Fibroblast of skin of left biceps (primary cell): ENCODE results near the gene PDZD2.

Source experiments
- DNase-seq, 2 experiments: peaks; one replicate each; pipeline ENCODE4 v3.0.0-alpha.2; 2013; ENCODE audit warnings: low read depth in 2 of 2

The PDZD2 gene

GRCh38 chr5:31638345-31638744 is 586 bp upstream of the PDZD2 start:
- no peak for DNase-seq

DNA sequence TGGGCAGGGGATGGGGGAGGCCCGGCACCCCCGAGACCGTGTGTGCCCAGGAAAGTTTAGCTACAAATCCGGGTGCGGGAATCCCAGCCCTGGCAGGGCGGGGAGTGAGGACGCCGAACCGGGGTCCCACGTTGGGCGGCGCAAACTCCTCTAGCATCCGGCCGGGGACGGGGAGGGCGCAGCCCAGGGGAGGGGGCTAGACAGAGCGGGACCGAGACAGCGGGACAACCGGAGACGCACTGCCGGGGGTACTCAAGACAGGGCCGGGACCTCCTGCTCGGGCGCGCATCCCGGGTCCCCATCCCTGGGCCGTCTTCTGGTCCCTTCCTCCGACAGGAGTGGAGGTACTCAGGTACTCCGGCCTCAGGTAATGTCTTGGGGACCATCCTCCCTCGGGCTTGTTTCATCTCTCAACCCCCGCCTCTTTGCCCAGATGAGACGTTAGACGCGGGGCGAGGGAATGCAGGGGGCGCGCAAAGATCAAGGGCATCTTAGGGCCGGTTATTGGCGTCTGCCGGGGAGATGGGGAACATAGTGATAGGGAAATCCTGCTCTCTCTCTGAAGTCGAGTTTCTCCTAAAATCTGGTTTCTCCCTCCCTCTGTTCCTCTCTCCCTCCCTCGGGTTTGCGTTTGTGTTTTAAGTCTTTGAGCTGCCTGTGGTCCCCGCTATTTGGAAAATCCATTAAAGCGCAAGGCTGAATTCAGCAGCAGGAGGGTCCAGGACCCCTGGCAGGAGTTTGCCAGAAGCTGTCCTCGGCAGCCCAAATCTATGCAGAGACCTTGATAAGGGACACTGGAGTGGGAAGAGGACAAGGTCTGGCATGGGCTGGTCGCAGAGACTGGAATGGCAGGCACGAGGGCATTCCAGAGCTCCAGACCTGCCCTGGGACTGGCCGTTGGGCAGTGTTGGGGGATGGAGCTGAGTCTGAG is 815 bp downstream of the PDZD2 start:
- no peak for DNase-seq

- no peak for DNase-seq
Measured at GRCh38 chr5:31640573-31640972, 1.6 kb downstream of the PDZD2 start.

- DNase-seq, result no peak
Measured at GRCh38 chr5:31641059-31641458, 2.1 kb downstream of the PDZD2 start.

DNA sequence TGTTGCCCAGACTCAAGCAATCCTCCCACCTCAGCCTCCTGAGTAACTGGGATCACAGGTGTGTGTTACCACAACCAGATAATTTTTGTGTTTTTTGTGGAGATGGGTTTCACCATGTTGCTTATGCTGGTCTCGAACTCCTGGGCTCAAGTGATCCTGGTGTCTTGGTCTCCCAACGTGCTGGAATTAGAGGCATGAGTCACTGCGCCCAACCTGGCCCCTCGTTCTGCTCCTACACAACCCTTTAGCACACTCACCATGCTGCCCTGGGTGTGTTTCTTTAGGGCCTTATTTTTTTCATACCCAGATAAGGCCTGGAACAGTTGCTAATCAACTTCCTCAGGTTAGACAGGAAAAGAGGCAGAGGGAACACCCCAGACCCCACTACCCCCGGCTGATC is 2.6 kb downstream of the PDZD2 start:
- no peak for DNase-seq

- DNase-seq, result no peak
Measured at GRCh38 chr5:31645420-31646081, 6.6 kb downstream of the PDZD2 start.

GRCh38 chr5:31648326-31648725 is 9.4 kb downstream of the PDZD2 start:
- no peak for DNase-seq

GRCh38 chr5:31651241-31651640 is 12.3 kb downstream of the PDZD2 start:
- DNase-seq, result no peak

DNA sequence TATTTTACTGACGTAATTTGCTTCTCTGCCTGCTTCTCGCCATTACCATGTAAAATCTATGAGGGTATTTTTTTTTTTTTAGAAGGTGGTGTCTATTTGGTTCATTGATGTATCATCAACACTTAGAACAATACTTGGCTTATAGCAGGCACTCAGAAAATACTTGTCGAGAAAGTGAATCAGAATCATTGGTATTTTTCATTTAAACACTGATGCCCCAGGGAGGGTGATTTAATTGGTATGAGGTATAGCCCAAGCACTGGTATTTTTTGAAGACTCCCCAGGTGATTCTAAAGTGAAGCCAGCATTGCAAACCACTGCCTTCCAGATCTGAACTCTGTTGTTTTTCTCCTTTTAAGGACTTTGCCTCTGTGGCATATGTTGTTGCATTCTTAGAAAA is 16.6 kb downstream of the PDZD2 start:
- DNase-seq, result no peak

GRCh38 chr5:31656806-31657205 is 17.9 kb downstream of the PDZD2 start:
- DNase-seq, result no peak

DNA sequence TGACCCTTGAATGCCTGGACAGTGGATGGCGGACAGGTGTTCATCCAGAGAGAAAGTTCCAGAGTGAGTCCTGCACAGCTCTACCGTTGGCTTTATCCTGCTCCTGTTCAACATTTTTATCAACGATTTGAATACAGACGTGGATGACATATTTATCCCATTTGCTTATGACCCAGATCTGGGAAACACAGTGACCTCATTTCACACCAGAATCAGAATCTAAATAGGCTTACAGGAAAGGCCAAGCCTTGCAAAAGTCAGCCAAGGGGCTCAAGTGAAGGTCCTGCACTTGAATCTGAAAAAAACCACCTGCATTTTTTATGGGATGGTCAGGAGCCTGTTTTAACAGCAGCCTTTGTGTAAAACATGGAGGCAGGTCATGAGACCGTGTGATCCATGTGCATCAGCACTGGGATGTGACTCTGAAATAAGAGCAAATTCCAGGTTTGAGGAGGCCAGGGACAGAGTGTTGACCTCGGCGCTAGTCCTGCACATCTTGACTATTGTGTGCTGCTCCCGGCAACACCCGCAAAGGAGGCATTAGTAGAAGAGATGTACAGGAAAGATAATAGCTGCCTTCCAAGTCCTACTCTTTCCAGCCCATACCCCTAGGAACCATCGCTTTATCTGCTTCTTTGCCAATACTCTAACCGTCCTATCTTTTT is 18.5 kb downstream of the PDZD2 start:
- no peak for DNase-seq

DNA sequence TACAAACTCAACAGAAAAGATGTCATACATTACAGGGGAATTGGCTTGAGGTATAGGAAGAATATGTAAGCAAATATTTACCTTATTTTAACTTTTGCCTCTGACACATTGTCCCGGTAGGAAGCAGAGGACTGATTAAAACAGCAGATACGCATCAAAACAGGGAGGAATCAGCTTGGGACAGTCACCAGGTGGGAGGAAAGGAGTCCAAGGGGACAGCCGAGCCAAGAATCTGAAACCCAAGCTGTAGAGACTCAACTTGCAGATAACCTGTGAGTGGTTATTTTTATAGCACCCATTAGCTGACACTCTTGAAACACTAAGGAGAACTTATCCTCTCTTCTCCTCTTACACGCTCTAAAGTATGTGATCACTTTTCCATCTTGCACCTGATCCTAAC is 22.3 kb downstream of the PDZD2 start:
- no peak for DNase-seq

- DNase-seq, result peak; percentile 30
Measured at GRCh38 chr5:31663519-31663918, 24.6 kb downstream of the PDZD2 start.

DNA sequence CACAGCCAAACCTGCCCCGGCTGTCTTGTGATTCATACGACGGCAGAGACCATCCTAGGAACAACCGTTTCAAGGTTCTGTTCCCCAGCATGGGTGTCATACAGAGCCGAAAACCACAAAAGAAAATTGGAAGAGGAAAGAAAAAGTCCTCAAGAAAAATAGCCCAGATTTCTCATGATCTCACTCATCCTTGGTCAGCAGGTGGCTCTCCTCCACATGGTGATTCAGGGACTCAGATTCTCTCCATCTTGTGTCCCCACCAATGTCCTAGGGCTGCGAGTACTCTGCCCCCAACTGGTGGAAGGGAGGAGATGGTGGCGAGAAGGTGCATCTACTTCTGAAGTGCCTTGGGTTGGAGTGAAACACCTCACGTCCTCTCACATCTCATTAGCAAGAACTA is 25.6 kb downstream of the PDZD2 start:
- DNase-seq, result no peak

DNA sequence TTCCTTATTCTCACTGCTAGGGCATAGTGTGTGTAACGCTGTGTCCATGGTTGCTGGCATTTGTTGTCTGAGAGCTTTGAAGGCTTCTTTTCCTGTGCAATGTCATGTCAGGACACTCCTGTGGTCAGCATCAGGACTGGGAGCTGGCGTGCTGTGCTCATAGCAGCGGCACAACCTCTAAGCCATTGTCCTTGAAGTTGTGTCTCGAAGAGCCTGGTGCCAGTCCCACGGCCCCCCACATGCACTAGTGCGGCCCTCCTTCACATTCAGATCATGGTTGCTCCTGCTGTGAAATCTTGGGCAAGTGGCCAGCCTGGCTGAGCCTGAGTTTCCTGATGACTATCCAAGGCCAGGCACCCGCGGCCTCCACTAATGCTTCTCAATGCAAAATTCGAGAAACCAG is 32.4 kb downstream of the PDZD2 start:
- no peak for DNase-seq

DNA sequence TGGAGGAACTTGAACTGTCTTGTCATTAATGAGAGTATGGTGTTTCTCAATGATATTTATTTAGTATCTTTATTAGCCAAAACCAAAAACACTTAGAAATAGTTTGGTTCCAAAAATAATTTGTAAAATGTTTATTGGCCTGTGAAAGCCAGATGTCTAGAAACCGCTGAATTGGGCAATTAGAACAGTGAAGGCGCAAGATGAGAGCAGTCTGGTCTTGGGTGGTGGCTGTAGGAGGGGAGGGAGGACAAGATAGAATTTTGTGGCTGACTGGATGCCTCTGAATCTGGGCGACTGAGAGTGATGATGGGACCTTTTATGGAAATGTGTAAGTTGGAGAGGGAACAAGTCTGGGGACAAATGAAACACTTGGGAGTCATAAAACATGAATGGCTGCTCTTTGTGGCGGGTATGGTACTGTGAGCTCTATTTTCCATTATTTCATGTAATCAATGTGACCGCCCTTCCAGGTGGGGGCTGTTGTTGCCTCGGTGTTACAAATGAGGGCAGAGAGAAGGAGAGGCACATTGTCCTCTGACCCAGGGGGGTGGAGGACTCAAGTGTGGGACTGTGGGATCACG is 35.5 kb downstream of the PDZD2 start:
- DNase-seq, result no peak

DNA sequence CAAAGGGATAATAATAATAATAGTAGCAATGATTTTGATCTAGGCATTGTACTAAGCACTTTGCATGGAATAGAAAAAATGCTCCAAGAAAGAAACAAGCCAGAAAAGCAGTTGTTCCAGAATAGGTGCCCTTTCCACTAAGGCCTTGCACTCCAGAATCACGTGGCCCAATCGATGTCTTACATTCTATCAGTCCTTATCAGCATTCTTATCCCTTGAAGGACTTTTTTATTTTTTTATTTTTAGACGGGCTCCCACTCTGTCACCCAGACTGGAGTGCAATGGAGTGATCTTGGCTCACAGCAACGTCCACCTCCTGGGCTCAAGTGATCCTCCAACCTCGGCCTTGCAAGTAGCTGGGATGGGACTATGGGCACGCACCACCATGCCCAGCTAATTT is 36.5 kb downstream of the PDZD2 start:
- no peak for DNase-seq

- no peak for DNase-seq
Measured at GRCh38 chr5:31678180-31678579, 39.2 kb downstream of the PDZD2 start.

- no peak for DNase-seq
Measured at GRCh38 chr5:31680528-31680927, 41.6 kb downstream of the PDZD2 start.

DNA sequence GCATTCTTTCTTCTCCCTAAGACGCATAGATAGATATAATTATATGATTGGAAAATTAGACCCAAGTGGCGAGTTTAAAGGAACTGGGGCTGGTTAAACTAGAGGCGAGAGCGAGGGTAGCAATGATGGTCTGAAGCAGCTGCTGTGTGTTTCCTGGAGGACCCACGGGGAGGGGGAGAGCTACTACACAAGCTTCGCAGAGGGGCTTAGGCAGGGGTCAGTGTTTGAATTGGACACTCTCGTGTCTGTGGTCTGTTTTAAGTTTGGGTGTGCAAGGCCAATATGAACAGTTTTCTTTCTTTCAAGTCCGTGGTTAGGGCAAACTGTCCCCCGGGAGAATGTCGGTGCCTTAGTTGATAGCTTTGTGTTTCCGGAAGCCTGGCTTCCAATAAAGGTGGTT is 43.1 kb downstream of the PDZD2 start:
- DNase-seq, result no peak

GRCh38 chr5:31682851-31683250 is 43.9 kb downstream of the PDZD2 start:
- DNase-seq, result no peak

GRCh38 chr5:31688515-31689092 is 49.7 kb downstream of the PDZD2 start:
- no peak for DNase-seq
